Measurements from ENCODE around the gene KLHDC4. TPM values are rescaled to one million over a fixed set of nuclear protein-coding genes. Genes with fewer than 3 reads are reported as not detected.

KLHDC4 gene
- total and polyA plus RNA-seq, 9 of the 15 experiments (the other 6 are each of a cell fraction or from before 2014, with no cell fraction given), result 1.3 to 68.1 (median 32.8) TPM

DNA sequence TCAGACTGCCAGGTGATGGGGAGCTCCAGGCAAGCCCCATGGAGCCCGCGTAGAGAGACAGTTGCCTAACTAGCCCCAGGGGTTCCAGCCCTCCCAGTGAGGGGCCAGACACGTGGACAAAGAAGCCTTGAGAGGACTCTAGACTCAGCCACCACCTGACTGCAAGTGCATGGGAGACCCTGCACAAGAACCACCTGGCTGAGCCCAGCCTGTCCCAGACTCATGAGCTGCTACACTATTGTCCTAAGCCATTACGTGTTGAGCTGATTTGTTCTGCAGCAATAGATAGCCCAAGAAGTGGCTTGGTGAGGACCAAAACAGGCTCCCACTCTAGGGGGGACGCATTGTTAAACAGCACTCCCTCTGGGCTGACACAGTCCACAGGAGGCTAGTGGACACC, 37.6 kb upstream of the KLHDC4 start (continued):
- TF ChIP-seq, protein P1, sequence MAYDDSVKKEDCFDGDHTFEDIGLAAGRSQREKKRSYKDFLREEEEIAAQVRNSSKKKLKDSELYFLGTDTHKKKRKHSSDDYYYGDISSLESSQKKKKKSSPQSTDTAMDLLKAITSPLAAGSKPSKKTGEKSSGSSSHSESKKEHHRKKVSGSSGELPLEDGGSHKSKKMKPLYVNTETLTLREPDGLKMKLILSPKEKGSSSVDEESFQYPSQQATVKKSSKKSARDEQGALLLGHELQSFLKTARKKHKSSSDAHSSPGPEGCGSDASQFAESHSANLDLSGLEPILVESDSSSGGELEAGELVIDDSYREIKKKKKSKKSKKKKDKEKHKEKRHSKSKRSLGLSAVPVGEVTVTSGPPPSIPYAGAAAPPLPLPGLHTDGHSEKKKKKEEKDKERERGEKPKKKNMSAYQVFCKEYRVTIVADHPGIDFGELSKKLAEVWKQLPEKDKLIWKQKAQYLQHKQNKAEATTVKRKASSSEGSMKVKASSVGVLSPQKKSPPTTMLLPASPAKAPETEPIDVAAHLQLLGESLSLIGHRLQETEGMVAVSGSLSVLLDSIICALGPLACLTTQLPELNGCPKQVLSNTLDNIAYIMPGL (CRISPR knock-in tag; IDR thresholded peaks at IDR 0.05), result no peak

DNA sequence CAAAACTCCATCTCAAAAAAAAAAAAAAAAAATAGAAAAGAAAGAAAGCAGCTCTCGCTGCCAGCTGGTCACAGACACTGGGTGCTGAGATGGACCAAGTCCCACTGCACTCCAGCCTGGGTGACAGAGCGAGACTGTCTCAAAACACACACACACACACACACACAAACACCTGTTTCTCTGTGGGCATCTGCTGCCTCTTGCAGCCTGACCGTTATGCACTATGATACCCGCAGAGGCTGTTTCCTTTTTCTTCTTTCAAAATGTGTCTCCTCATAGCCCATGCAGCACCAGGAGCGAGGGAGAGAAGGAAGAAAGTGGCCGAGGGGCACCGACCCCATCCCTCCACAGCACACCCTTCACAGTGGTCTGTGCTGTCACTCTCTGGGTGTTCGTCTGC, 36.9 kb upstream of the KLHDC4 start:
- intact Hi-C loops (cut with micrococcal nuclease) (no loop called here), in situ Hi-C loops (cut with MboI) (no loop called here)
- H2AFZ ChIP-seq (ENCODE audit: low read depth, low read length), result no peak overlapping the region
- ChIA-PET POLR2A (interaction anchor here (0.7 to 1.7 kb wide), 3 partner anchors 9 to 33 kb away, joined by 3 to 6 read pairs (median 5); no protein-coding TSS in a partner anchor), CTCF (ENCODE audit: low intra/inter-chr PET ratio) (no interaction called here)
- peaks cover 19 to 26% of the 10 kb centered on the region in 2 experiments for H3K4me1 ChIP-seq (replicated peaks in 1 of 2; ENCODE audit: control insufficient read depth in 2 of 2, insufficient read depth in 2 of 2, low read length in 2 of 2)
- DNase-seq (ENCODE audit: extremely low read depth in 1 of 4, low spot score in 3 of 4) (no peak), ATAC-seq (no peak), FAIRE-seq (no peak)
- 25% methylated on average over 7 of the region's 8 CpGs for WGBS (ENCODE audit: insufficient coverage, low coverage, missing lambda C conversion rate)
- H3K9me1 ChIP-seq (ENCODE audit: control insufficient read depth, insufficient read depth, low read length), result no peaks in the 10 kb centered on the region
- H4K20me1 ChIP-seq (replicated peaks; ENCODE audit: control insufficient read depth, insufficient read depth, low read length), result no peaks in the 10 kb centered on the region
- no peak overlapping the region for H3K27ac ChIP-seq (ENCODE audit: extremely low read depth, low read depth, low read length)
- no peak overlapping the region for H3K4me2 ChIP-seq (ENCODE audit: insufficient read depth, low read length)
- no peaks in the 10 kb centered on the region for H3K36me3 ChIP-seq (ENCODE audit: control insufficient read depth, insufficient read depth, low read length)
- peaks cover 0 to 10% of the 10 kb centered on the region in 2 experiments; a peak in 1 of 5 replicates for H3K27me3 ChIP-seq (ENCODE audit: control insufficient read depth in 2 of 2, insufficient read depth in 2 of 2, low read length in 2 of 2)
- H3K4me3 ChIP-seq, result no peak overlapping the region
- no TSS peak for BruUV-seq (replicated peaks)
- no peak overlapping the region for H3K9ac ChIP-seq (ENCODE audit: insufficient read depth in 1 of 2, low read depth in 2 of 2, low read length in 2 of 2)
- H3K79me2 ChIP-seq (ENCODE audit: control insufficient read depth, insufficient read depth, low read length), result no peaks in the 10 kb centered on the region
- H3K9me3 ChIP-seq (replicated peaks; ENCODE audit: control insufficient read depth, insufficient read depth, low read depth, low read length), result 0 out of 2 replicates have a peak, but pooled peaks cover 2% of the 10 kb centered on the region
- TF ChIP-seq NR2C2 (CRISPR knock-in tag; IDR thresholded peaks at IDR 0.05), result no peak
- no peak for TF ChIP-seq NR2C2 (tag; IDR thresholded peaks at IDR 0.05)
- TF ChIP-seq RHOXF2B (CRISPR knock-in tag; conservative IDR thresholded peaks at IDR 0.05), result no peak
- TF ChIP-seq, protein P2, sequence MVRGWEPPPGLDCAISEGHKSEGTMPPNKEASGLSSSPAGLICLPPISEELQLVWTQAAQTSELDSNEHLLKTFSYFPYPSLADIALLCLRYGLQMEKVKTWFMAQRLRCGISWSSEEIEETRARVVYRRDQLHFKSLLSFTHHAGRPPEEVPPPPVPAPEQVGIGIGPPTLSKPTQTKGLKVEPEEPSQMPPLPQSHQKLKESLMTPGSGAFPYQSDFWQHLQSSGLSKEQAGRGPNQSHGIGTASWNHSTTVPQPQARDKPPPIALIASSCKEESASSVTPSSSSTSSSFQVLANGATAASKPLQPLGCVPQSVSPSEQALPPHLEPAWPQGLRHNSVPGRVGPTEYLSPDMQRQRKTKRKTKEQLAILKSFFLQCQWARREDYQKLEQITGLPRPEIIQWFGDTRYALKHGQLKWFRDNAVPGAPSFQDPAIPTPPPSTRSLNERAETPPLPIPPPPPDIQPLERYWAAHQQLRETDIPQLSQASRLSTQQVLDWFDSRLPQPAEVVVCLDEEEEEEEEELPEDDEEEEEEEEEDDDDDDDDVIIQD (CRISPR knock-in tag; IDR thresholded peaks at IDR 0.05), result no peak
- TF ChIP-seq ZNF75A (CRISPR knock-in tag; IDR thresholded peaks at IDR 0.05), result no peak
- no peak for TF ChIP-seq MED1 (CRISPR knock-in tag; IDR thresholded peaks at IDR 0.05; ENCODE audit: borderline replicate concordance)
- no peak for TF ChIP-seq TCF3 (CRISPR knock-in tag; IDR thresholded peaks at IDR 0.05)
- TF ChIP-seq, protein P3, sequence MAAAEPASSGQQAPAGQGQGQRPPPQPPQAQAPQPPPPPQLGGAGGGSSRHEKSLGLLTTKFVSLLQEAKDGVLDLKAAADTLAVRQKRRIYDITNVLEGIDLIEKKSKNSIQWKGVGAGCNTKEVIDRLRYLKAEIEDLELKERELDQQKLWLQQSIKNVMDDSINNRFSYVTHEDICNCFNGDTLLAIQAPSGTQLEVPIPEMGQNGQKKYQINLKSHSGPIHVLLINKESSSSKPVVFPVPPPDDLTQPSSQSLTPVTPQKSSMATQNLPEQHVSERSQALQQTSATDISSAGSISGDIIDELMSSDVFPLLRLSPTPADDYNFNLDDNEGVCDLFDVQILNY (CRISPR knock-in tag; IDR thresholded peaks at IDR 0.05), result no peak
- TF ChIP-seq MAZ (CRISPR knock-in tag; conservative IDR thresholded peaks at IDR 0.05 in 1 of 2, IDR thresholded peaks at IDR 0.05 in 1 of 2), result no peak
- TF ChIP-seq NCOA6 (IDR thresholded peaks at IDR 0.05), result no peak
- TF ChIP-seq, protein P4, sequence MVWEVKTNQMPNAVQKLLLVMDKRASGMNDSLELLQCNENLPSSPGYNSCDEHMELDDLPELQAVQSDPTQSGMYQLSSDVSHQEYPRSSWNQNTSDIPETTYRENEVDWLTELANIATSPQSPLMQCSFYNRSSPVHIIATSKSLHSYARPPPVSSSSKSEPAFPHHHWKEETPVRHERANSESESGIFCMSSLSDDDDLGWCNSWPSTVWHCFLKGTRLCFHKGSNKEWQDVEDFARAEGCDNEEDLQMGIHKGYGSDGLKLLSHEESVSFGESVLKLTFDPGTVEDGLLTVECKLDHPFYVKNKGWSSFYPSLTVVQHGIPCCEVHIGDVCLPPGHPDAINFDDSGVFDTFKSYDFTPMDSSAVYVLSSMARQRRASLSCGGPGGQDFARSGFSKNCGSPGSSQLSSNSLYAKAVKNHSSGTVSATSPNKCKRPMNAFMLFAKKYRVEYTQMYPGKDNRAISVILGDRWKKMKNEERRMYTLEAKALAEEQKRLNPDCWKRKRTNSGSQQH (CRISPR knock-in tag; IDR thresholded peaks at IDR 0.05), result no peak
- TF ChIP-seq PHTF2 (CRISPR knock-in tag; IDR thresholded peaks at IDR 0.05), result no peak
- no peak for TF ChIP-seq SMAD3 (CRISPR knock-in tag; conservative IDR thresholded peaks at IDR 0.05)
- no peak for TF ChIP-seq BDP1 (IDR thresholded peaks at IDR 0.05; ENCODE audit: insufficient read depth, insufficient read length)
- no peak for TF ChIP-seq RB1 (IDR thresholded peaks at IDR 0.05; ENCODE audit: low read depth)
- TF ChIP-seq PHF20 (IDR thresholded peaks at IDR 0.05; ENCODE audit: partially characterized antibody), result no peak
- no peak for TF ChIP-seq NFRKB (IDR thresholded peaks at IDR 0.05; ENCODE audit: low read depth)
